HT1080 (cell line): ENCODE data around the gene FAM114A1. TPM values are rescaled to one million over a fixed set of nuclear protein-coding genes. Genes with fewer than 3 reads are reported as not detected.

Experiments
- DNase-seq: peaks from one replicate; pipeline ENCODE4 v3.0.0-alpha.2; 2015; ENCODE audit warnings: low read depth
- total RNA-seq: library from RNA; depleted of rRNA; stranded (reverse); fragments of >200 nt; shearing (Covaris generic); gene quantifications from 2 replicates; pipeline ENCODE4 v1.2.3, GENCODE V29; 2014

FAM114A1 gene
- total RNA-seq, 1 experiment from 2014 or later: 28.5 TPM

DNA sequence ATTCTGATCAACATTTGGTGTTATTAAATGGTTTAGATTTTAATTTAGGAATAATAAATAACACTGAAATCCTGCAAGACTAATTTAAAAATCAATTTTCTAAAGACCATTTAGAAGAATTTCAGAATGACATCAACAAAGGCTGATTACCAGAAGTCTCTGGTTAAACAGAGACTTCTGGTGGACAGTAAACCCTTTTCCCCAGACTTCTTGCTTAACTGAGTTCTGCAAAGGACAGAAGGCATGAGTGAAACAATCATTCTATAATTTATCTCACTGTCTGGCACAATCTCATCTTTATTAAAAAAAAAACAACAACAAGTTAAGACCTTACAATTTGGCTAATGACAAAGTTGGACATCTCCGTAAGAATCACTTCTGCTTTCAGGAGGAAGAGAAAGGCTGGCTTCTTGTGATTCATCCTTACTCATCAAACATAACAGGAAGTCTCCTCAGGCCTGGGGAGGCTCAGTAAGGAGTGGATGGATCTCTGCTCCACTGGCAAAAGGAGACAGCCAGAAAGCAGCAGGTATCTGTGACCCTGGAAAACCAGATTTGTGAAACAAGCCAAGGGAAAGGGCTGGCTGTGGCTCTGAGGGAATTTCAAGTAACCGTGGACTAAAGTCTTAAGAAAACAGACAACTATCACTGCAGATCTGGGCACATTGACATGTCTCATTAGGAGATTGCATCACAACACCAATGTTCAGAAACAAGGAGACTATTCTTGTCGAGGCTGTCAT is 10.1 kb upstream of the FAM114A1 start:
- DNase-seq: peak; percentile 94

DNA sequence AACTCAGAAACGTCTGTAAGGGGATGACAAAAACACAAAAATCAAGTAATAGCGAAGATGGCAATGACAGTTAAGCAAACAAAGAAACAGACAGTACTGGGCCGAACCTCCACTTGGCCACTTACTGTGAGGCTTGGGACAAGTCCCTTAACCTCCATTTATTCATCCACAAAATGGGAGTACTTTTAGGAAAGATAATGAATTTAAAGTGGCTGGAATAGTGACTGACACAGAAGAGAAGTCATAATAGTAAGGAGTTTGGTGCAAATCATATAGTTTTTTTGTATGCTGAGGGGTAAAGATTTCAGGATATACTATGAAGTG is 9.5 kb upstream of the FAM114A1 start:
- DNase-seq: no peak

DNA sequence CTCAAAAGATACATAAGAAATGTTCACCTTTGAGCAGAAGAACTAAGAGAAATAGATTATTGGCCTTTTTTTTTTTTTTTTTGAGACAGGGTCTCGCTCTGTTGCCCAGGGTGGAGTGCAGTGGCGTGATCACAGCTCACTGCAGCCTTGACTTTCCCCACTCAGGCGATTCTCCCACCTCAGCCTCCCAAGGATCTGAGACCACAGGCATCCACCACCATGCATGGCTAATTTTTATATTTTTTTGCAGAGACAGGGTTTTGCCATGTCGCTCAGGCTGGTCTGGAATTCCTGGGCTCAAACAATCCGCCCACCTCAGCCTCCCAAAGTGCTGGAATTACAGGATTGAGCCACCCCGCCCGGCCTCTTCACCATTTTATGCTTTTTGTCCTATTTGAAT is 8.1 kb upstream of the FAM114A1 start:
- no peak for DNase-seq

DNA sequence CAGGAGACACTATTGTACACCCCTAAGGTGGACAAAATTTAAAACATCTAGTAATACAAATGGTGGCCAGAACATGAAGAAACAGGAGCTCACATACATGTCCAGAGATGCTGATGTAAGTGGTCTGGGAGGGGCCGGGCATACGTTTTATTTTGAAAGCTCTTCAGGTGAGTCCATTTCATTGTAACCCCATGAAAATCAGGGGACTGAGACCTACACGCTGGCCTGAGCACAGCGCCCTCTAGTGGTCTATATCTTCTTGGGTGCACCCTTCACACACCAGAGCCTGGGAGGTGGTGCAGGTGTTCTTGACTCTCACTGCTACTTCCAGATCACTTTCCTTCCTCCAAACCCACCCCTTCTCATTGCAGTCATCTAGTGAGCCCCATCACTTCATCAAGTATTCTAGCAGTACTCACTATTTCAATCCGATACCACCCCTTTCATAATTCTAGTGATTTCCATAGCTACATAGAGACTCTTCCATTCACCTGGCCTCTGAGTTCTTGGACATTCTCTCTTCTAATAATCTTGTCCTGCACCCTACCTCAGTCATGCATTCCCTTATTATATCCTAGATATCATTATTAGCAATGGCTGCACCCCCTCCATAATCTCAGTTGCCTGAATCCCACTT is 6.7 kb upstream of the FAM114A1 start:
- no peak for DNase-seq

DNA sequence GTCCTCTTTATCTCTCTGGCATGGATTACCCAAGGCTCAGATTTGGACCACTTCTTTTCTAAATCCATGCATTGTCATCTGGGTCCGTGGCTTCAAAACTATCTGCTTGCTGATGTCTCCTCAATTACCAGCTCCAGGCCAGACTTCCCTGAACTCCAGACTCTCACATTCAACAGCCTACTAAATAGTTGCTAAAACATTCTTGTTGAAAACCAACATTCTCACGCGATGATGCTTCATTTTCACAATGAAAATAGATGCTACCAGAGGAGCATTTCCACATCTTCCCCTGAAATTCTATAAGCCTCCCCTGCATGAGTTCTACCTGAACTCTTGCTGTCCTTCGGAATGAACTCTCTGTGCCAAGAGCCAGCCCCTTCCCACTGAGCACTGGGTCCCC is 5.8 kb upstream of the FAM114A1 start:
- DNase-seq: no peak

DNA sequence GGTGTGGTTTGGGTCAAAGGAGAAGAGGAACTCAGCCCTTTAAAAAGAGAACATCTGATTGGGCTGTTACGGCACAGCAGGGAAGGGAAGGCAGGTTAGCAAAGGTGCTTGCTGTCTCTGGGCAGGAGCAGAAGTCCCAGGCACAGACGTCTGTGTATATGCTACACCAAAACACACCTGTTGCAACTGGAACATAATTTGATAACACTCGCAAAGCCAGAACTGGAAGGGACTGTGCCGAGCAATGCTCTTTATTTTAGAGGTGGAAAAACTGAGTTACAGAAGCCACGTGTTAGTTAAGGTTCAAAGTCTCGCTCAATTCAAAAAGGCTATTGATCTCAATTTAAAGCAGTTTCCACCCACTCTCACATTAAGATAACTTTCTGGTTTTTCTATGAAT is 2.2 kb upstream of the FAM114A1 start:
- DNase-seq: no peak

DNA sequence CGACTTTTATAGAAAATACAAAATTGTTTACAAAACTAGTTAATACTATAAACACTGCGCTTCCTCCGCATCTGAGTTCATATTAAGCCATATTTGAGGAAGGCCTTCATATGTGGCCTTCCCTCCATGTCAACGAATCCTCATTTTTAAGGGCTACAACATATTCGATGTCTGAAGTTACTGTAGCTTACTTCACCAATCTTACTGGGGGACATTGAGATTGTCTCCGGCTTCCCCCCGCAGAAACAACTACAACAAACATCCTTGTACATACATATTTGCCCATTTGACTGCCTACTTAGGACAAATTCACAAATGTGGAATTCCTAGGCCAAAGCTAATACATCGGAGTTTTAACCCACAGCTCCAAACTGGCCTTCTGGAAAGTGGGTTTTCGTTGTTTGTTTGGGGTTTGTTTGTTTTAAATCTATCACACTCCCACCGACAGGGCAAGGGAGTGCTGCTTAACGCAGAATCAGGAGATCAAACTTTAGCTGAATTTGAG is 581 bp upstream of the FAM114A1 start:
- no peak for DNase-seq

DNA sequence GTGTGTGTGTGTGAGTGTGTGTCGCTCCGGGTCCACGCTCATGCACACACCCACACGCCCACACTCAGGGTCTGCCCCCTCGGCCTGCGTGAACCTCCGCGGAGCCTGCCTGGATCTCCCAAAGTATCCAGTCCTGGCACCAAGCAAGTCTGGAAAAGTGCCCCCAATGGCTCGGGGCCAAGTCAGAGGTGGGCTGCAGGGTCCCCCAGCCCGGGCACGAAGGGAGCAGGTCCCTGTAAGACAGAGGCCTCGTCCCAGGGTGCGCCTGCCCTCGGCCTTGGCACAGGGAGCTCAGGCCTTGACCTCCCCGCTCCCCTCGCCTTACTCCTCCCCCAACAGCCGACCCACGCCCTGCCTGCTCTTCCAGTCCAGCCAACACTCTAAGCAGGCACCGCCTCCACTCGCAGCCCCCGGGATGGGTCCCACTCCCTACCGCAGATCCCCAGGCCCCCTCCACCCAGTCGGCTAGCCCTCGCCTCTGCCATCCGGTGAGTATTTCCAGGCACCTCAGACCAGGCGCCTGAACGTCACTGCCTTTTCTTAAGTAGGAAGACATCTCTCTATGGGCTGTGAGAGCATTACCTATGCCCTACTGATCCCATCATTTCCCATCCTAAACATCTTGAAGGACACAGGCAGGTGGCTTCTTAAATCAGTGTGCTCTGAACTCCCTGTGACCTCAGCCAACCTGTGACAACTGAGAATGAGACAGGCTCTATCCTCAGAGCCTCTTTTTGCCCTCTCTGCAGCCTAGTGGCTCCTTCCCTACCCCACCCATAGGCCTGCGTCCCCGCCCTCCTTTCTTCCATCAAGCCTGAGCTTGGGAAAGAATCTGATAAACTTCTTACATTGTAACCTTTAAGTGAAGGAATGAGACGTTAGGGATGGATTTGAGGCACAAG is 704 bp downstream of the FAM114A1 start:
- no peak for DNase-seq

DNA sequence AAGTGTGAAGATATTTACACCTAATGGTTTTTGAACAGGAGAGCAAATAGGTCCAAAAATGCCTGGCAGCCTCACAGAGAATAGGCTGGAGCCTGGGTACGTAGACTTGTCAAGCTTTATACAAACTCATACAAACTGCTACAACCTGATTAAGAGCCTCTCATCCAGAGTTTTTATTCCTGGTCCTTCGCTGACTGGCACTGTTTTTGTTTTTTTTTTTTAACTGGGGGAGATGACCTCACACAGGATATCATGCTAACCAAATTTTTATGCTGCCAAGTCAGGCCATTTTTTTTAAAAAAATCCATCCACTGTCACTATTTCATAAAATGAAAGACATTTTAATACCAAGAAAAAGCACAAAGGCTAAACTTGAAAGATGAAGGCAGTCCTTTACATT is 1.9 kb downstream of the FAM114A1 start:
- DNase-seq: no peak

DNA sequence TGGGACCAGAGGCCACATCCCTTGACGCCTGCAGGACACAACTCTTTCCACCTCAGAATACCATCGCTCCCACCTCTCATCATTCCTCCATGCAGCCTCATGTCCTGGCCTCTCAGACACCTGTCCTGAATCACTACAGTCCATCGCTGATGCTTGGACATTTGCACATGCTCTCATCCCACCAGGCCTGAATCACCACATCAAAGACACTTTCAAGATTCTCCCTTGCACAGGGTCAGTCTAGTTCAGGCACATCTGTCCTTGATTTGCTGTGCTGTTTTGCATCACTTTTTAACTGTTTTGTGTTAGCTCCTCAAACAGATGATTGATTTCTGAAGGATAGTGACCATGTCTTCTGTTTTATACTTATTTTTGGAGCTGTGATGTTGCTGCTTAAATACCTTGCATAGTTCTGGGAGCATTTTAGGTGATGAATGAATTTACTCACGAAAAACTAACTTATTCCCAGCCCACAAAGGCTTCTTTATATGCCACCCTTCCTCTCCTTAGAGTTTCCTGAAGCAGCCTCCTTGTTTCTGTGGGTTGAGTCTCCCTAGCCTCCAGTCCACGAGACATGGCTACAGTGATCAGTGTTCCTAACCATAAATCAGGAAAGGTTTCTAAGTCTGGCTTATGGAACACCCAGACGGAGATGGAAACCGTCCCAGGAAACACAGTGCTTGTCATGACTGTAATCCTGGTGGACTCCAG is 2.6 kb downstream of the FAM114A1 start:
- no peak for DNase-seq

DNA sequence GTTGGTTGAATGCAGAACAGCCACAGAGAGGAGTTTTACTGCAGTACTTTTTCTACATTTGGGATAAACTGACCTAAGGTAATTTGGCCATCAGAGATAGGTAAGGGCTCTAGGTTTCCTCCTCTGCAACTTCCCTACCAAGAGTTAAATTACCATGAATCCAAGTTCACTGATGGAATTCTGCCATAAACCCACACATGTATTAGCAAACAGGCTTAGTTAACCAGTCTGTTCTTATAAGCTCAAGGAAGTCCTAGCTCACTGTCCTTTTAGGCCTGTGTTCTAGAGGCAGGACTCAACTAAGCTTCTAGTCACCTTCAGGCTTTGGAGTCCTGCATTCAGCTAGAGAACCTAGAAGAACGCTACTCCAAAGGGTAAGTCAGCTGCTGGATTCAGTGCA is 4.0 kb downstream of the FAM114A1 start:
- no peak for DNase-seq

DNA sequence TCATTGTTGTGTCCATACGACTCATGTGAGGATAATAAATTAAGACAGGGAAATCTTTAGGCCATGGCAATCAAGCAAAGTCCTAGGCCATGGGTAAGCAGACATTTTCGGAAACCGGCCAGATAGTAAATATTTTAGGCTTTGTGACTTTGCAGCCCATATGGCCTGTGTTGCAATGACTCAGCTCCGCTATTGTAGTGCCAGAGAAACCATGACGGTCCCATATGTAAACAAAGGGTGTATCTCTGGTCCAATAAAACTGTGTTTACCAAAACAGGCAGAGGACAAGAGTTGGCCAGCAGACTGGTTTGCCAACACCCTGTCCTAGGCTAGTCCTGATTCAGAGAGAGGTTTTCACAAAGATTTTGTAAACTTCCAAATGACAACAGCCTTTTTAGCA is 5.0 kb downstream of the FAM114A1 start:
- no peak for DNase-seq

DNA sequence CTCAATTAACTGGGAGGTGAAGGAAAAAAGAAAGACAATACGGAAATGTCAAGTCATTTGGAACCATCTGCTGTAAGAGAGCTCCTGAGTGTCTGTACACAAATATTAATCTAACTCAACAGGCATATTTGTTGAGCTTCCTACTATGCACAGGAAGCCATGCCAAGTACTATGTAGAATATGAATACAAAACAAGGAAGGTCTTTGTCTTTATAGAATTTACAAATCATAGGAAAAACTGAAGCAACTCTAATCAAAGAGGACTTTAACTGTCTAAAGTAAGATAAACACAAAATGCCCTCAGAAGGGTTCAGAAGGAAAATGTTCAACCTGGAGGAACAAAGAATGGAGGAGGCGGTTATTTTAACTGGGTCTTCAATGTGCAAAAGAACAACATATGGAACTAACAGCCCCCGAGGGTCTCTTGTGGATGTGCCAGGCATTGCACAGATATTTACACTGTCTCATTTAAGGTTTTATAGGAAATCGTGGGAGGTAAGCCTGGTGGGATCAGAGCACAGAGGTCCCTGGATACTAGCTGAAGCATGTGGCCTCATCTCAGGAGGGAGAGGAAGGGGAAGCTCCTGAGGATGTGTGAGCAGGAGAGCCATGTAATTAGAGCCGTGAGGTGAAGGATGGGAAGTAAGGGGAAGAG is 5.8 kb downstream of the FAM114A1 start:
- DNase-seq: no peak

DNA sequence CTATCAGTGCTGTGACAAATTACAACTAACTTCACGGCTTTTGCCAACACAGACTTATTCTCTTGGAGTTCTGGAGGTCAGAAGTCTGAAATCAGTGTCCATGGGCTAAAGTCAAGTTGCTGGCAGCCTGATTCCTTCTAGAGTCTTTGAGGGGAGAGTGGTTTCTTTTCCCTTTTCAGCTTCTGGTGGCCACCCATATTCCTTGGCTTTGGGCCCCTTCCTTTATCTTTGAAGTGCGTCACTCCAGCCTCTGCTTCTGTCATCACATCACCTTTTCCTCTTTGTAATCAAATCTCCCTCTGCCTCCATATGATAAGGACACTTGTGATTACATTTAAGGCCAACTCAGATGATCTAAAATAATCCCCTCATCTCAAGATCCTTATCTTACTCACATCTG is 9.0 kb downstream of the FAM114A1 start:
- no peak for DNase-seq

DNA sequence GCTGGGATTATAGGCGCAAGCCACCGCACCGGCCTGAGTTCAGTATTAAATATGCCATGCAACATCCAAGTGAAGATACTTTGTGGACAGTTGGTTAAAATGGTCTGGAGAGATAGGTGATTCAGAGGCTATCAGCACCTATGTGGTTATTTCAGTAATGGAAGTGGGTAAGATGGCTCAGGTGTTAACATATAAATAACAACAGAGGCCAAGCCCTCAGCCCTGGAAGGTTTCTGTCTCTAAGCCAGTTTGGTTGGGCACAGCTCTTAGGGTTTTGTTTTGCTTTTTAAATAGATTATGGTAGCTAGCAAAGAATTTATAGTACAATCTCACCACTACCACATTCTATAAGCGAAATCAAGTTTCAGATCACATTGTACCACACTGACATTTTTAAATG is 16.6 kb downstream of the FAM114A1 start:
- no peak for DNase-seq

DNA sequence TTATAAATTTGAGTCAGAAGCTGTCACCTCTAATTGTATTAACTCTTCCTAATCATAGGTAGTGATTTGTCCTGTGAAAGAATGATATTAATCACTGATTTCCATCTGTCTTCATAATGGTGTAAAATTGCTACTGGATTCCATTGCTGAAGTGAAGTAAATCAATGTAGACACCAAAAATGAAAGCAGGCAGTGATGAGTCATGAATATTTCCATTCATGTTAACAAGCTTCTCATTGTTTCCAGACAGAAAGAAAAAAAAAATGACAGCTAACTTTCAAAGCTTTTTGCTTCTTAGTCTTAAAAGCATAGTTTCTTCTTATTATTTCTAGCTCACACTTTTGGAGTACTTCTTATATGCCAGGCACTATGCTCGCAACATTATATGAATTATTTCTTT is 21.5 kb downstream of the FAM114A1 start:
- peak; percentile 86 for DNase-seq

DNA sequence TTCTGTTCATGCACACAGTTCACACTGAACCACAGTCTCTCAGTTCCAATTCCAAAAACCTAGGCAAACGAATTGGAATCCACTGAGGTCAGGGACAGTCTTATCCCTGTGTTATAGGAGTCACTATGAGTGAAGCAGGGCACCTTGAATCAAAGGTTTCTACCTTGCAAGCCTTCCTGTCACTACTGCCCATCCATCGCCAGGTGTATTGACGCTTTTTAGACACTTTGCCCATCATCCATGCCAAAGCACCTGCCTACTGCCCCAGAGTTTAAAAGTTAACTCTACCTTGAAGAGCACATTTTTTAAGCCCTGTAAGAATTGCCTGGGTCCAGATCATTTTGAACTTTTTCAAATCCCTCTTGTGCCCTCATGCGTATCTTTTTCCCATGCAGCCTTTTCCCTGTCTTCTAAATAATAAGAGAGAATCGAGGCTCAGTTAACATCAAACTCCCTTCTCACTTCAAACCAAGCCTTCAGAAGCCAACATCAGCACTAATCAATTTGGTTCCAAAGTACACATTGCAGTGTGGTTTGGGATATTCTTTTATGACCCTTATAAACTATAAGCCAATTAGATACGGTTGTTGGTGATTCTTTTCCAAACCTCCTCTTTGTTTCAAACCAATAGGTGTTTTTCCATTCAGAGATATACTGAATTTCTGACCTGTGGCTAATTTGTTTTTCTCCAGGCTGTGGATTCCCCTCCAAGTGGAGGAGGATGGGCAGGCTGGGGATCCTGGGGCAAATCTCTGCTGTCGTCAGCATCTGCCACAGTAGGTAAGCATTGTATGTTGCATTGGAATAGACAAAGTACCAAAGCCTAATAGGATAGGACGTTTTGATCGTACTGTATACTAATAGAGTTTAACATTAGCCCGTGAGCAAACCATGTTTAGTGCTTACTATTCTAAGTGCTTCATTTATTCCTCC is 23.7 kb downstream of the FAM114A1 start:
- no peak for DNase-seq

DNA sequence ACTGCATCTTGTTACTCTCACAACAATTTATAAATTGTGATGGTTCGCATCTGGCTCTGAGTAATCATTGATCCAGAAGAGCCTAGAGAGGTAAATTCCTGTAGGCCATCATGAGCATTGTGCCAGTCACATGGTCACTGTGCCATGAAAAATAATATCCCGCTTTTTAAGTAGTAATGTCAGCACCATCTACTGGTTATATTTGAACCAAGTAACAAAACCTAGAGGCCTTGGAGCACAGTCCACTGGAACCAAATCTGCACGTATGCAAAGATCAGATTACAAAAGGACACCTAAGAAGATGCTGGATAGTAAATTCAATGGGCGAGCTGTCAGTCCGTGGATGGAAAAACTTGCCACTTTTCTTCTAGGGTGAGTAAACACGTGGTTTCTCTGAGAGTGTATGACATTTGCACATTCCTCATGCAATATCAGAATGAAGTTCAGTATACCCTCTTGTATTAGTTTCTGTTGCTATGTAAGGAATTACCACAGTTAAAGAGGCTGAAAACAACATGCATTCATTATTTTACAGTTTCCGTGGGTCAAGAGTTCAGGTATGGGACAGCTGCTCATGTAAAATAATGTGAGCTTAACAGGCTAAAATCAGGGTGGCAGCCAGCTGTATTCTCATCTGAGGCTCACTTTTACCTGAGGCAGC is 26.8 kb downstream of the FAM114A1 start:
- DNase-seq: peak; percentile 21

DNA sequence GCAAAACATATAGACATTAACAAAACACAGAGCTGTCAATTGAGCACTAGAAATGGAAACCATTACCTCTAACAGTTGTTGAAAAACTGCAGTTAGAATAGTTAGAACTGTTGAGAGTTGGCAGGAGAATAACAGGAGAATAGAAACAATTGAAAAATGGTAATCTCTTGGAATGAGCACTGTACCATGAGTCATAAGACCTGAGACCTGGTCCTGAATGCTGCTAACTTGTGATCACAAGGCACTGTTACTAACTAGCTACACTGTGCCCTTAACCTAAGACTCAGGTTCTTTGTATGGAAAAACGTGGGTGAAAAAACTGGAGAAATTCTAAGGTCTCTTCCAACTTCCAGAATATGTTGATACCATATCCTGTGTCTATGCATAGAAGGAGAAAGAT is 29.3 kb downstream of the FAM114A1 start:
- DNase-seq: no peak
